GM13977 (cell line): ENCODE data around the gene EPHA1.
"Not testable (repeated sequence)": the region's sequence is repeated elsewhere in the genome, so short reads cannot be mapped to it uniquely, and the experiment has no call there.

Source experiments
- DNase-seq: peaks from one replicate; pipeline ENCODE4 v3.0.0; 2012; ENCODE audit warnings: low spot score
- in situ Hi-C: fragments of 300-500 bp; cut with MboI; formaldehyde crosslinking; loops from one replicate; pipeline ENCODE4 v1.12.0; 2022; ENCODE audit warnings: low sequenced_read_pairs, low pct_unique_long_range_greater_than_20kb, mixed read lengths, inconsistent platforms; ENCODE audit not compliant: unreplicated experiment
- TF ChIP-seq, protein P1 (sequence below): IDR thresholded peaks from 2 replicates; pipeline ENCODE4 v1.5.1; 2012; ENCODE audit warnings: mild to moderate bottlenecking, control low read depth; ENCODE audit not compliant: insufficient read depth; ENCODE audit errors: extremely low read depth, missing control alignments

EPHA1 gene

DNA sequence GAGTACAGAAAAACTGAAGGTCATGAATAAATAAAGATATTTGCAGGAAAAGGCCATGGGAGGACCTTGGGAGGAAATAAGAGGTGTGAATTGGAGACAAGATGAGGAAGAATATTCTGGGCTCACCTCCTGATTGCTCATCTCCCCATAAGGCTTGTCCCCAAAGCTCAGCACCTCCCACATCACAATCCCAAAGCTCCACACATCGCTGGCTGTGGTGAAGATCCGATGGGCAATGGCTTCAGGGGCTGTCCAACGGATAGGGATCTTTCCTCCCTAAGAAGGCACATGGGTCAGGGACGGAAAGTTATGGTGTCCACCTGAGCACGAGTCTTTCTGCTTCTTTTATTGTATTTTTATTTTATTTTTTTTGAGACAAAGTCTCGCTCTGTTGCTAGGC lies 14.6 kb downstream of the EPHA1 start:
- TF ChIP-seq, protein P1, sequence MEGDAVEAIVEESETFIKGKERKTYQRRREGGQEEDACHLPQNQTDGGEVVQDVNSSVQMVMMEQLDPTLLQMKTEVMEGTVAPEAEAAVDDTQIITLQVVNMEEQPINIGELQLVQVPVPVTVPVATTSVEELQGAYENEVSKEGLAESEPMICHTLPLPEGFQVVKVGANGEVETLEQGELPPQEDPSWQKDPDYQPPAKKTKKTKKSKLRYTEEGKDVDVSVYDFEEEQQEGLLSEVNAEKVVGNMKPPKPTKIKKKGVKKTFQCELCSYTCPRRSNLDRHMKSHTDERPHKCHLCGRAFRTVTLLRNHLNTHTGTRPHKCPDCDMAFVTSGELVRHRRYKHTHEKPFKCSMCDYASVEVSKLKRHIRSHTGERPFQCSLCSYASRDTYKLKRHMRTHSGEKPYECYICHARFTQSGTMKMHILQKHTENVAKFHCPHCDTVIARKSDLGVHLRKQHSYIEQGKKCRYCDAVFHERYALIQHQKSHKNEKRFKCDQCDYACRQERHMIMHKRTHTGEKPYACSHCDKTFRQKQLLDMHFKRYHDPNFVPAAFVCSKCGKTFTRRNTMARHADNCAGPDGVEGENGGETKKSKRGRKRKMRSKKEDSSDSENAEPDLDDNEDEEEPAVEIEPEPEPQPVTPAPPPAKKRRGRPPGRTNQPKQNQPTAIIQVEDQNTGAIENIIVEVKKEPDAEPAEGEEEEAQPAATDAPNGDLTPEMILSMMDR = no peak
- DNase-seq = no peak
- in situ Hi-C loops = no loop called here

DNA sequence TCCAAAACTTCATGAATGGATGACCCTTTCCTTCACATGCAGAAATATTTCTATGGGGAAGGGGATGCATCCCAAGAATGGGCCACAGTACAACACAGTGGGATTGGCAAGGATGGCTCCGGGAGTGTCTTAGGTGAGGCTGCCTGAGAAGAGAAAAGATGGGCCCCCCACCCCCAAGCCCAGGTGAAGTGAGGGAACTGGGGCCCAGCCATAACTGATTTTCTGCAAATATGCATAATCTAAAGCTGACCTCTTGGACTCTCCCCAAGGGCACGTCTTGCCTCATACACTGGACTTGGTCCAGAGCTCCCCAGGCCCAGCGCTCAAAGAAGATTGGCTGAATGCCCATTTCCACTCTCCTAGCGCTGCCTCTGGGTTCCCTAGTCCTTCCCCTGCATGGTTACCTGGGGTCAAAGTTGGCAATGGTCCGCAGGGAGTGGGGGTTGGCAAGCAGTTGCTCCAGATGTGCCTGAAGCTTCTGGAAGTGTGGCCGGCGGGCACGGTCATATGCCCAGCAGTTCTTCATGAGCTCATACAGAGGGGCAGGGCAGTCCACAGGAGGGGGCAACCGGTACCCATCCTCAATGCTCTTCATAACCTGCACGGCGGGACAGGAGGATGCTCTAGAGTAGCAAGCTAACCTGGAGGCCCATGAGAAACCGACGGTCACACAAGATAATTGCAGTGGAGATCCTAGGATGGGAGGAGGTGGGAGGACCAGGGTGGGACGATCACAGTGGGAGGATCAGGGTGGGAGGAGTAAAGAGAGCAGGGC lies 15.2 kb downstream of the EPHA1 start:
- in situ Hi-C loops = no loop called here
- no peak for DNase-seq
- TF ChIP-seq, protein P1 = no peak

DNA sequence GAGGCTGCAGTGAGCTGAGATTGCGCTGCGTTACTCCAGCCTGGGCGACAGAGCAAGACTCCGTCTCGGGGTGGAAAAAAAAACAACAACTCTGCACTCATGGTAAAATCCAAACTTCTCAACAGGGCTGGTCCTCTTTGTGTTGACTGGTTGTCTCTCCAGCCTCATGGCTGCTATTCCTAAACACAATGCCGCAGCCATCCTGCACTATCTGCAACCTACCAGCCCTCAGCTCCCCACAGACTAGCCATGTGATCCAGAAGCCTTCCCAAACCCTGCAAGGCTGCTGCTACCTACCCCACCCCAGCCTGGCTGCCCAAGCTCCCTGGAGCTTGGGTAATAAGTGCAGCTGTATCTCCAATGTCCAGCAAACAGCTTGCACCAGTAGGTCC lies 15.8 kb downstream of the EPHA1 start:
- no peak for DNase-seq
- TF ChIP-seq, protein P1 = no peak
- in situ Hi-C loops = no loop called here

DNA sequence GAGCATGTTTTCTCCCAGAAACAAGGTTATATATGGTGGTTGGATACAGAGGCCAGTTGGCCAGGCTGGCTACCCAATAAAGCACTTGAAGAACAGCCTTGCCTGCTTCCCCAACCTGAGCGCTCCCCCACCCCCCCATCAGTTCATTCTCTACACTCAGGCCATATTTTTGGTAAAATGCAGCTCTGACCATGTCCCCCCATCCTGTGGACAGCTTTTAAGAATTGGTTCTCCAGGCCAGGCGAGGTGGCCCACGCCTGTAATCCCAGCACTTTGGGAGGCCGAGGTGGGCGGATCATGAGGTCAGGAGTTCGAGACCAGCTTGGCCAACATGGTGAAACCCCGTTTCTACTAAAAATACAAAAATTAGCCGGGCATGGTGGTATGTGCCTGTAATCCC lies 16.2 kb downstream of the EPHA1 start:
- DNase-seq, in situ Hi-C loops: not testable (repeated sequence)

DNA sequence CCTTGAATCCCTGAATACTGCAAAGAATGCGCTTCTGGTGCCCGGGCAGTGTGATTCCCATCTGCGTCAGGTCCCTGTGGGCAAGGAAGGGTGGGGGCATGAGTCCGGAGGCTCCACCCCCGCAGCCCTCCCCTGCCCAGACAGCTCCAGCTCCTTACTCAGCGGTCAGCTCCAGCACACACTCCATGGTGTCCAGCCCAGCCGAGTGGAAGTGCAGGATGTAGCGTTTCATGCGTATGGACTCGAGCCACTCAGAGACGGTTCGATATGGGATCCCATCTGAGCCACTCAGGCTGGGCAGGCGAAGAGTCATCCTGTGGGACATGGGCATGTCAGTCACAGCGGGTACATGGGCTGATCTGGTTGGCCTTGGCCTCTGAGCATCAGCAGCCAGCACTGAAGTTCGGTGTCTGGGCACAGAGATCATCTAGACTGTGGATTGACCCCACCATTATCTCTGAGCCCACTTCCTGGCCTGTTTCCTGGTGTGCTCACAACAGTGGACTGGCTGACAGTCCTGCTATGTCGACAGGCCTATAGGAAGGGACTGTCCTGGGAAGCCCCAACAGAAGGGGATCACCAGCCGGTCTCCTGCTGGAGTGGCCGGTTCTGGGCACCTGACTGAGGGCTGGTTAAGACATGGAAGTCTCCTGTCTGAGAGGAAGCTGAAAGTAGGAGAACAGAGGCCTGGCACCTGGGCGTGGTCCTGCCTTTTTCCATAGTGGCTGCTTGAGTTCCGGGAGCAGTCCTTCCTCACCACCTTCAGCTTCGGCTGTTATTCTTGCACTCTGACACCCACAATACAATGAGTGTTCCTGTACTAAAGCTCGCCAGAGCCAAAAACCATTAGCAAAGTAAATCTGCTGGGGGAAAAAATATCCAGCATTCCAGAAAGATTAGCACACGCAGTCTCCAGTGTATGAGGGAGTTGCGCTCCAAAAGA lies 16.9 kb downstream of the EPHA1 start:
- in situ Hi-C loops = no loop called here
- no peak for DNase-seq
- TF ChIP-seq, protein P1 = no peak

DNA sequence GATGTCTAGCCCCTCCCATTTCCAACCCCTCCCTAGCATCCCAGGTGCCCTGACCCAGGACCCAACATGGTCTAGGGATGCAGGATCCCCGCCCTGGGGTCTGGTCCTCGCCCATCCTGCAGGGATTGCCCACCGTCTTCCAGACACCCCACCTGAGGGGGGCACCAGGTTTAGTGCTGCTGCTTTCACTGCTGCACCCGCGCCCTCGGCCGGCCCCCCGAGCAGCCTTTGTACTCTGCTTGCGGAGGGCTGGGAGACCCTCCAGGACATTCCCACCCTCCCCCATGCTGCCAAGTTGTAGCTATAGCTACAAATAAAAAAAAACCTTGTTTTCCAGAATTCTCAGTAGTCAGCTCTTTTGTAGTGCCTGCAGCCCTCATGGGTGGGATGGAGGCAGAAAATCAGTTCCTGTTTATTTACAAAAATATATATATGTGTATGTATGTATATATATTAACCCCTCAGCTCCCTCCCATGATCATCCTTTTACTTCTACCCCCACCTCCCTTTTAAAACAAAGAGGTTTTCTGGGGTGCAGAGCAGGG lies 17.8 kb downstream of the EPHA1 start:
- in situ Hi-C loops = no loop called here

More for the DNA sequence above, 17.8 kb downstream of the EPHA1 start:
- no peak for DNase-seq
- TF ChIP-seq, protein P1 = no peak
